Bronchial epithelial cell (primary cell): Measurements from ENCODE around the gene CHD5. TPM values are rescaled to one million over a fixed set of nuclear protein-coding genes. Genes with fewer than 3 reads are reported as not detected.

Experiments used
- DNase-seq: peaks from one replicate; pipeline ENCODE4 v3.0.0-alpha.2; 2010; ENCODE audit warnings: low read depth
- FAIRE-seq: peaks from 2 replicates; lab custom pipeline; 2011; peaks lifted over from hg19 to GRCh38; lab: Jason Lieb, UNC
- H3K27me3 ChIP-seq: 2 replicates; pipeline ENCODE4 v1.5.1; 2011; ENCODE audit warnings: low read length; ENCODE audit not compliant: control insufficient read depth, insufficient read depth
- H3K36me3 ChIP-seq: 2 replicates; pipeline ENCODE4 v1.5.1; 2011; ENCODE audit warnings: low read length; ENCODE audit not compliant: control insufficient read depth, insufficient read depth
- H3K4me3 ChIP-seq: 2 replicates; pipeline ENCODE4 v1.5.1; 2011; ENCODE audit warnings: mild to moderate bottlenecking, low read depth, low read length, control low read depth
- CTCF ChIP-seq: IDR thresholded peaks from 2 replicates; pipeline ENCODE4 v1.5.1; 2011; ENCODE audit warnings: mild to moderate bottlenecking, moderate library complexity, low read length, control low read depth, inconsistent platforms; ENCODE audit not compliant: insufficient read depth, severe bottlenecking
- total RNA-seq: library from RNA; depleted of rRNA; stranded (reverse); fragments of >200 nt; gene quantifications from 2 replicates; pipeline ENCODE4 v1.2.1, GENCODE V29; 2014

Gene CHD5
- 0.13 and 0.26 TPM in 2 replicates for total RNA-seq

GRCh38 chr1:6180268-6180706 is at the start of gene CHD5:
TSS of gene CHD5 (minus strand) at chr1:6180321. CDS start at chr1:6180023, 298 bp downstream.
- H3K27me3 ChIP-seq, result peaks cover 31% of the 10 kb centered on the region
- DNase-seq, result no peak
- no peak for TF ChIP-seq CTCF
- H3K36me3 ChIP-seq, result no peaks in the 10 kb centered on the region
- FAIRE-seq, result no peak
- no peak within 1 kb of the TSS for H3K4me3 ChIP-seq

- TF ChIP-seq CTCF, result no peak
- Histone ChIP-seq H3K27me3 (no peaks in the 10 kb centered on the region), H3K4me3 (no peak overlapping the region), H3K36me3 (peaks cover 13% of the 10 kb centered on the region)
- FAIRE-seq, result no peak
- DNase-seq, result no peak
Measured at GRCh38 chr1:6225651-6226050, 45.5 kb upstream of the CHD5 start.

- peaks cover 13% of the 10 kb centered on the region for H3K36me3 ChIP-seq
- no peak for TF ChIP-seq CTCF
- no peak overlapping the region for H3K4me3 ChIP-seq
- no peak for DNase-seq
- H3K27me3 ChIP-seq, result no peaks in the 10 kb centered on the region
- no peak for FAIRE-seq
Measured at GRCh38 chr1:6224718-6225117, 44.6 kb upstream of the CHD5 start.

GRCh38 chr1:6223617-6224016 is 43.5 kb upstream of the CHD5 start:
- peaks cover 13% of the 10 kb centered on the region for H3K36me3 ChIP-seq
- DNase-seq (no peak), FAIRE-seq (no peak)
- TF ChIP-seq CTCF, result no peak
- H3K27me3 ChIP-seq, result no peaks in the 10 kb centered on the region
- no peak overlapping the region for H3K4me3 ChIP-seq

GRCh38 chr1:6222636-6223035 is 42.5 kb upstream of the CHD5 start:
- H3K4me3 ChIP-seq, result no peak overlapping the region
- TF ChIP-seq CTCF, result no peak
- H3K27me3 ChIP-seq, result no peaks in the 10 kb centered on the region
- FAIRE-seq (no peak), DNase-seq (no peak)
- peaks cover 13% of the 10 kb centered on the region for H3K36me3 ChIP-seq

- DNase-seq, result no peak
Measured at GRCh38 chr1:6221210-6221784, 41.2 kb upstream of the CHD5 start.

More at GRCh38 chr1:6221210-6221784, 41.2 kb upstream of the CHD5 start:
- H3K4me3 ChIP-seq, result no peak overlapping the region
- FAIRE-seq, result no peak
- no peak for TF ChIP-seq CTCF
- H3K27me3 ChIP-seq, result no peaks in the 10 kb centered on the region
- H3K36me3 ChIP-seq, result peaks cover 13% of the 10 kb centered on the region
